Neural cell (in vitro differentiated cells): Measurements from ENCODE around the gene CBFA2T3.

Experiments used
- CTCF ChIP-seq: fragments of 450-650 bp; IDR thresholded peaks from 2 replicates; pipeline ENCODE4 v1.5.1; 2014; ENCODE audit warnings: antibody characterized with exemption, mild to moderate bottlenecking, moderate library complexity; ENCODE audit not compliant: poor library complexity, severe bottlenecking
- MXI1 ChIP-seq: fragments of 450-650 bp; conservative IDR thresholded peaks from 2 replicates; pipeline ENCODE4 v1.6.1; 2014; ENCODE audit warnings: antibody characterized with exemption, mild to moderate bottlenecking; ENCODE audit not compliant: poor library complexity, severe bottlenecking

- TF ChIP-seq MXI1 (no peak), CTCF (no peak)
Measured at GRCh38 chr16:88886845-88887521, 90.0 kb downstream of the CBFA2T3 start.
